ENCODE results near the gene CALML5.

The CALML5 gene

GRCh38 chr10:5461914-5462840 is 37.2 kb downstream of the CALML5 start:
- DNase-seq (ENCODE audit: low read depth) = no peak

- no peak for DNase-seq (ENCODE audit: low read depth)
These were observed 38.2 kb downstream of the CALML5 start for GRCh38 chr10:5461203-5461588.

GRCh38 chr10:5460468-5461202 is 38.7 kb downstream of the CALML5 start:
- DNase-seq (ENCODE audit: low read depth) = no peak

GRCh38 chr10:5458949-5459747 is 40.2 kb downstream of the CALML5 start:
- DNase-seq (ENCODE audit: low read depth) = no peak

- DNase-seq (ENCODE audit: low read depth) = no peak
These were observed 40.9 kb downstream of the CALML5 start for GRCh38 chr10:5458425-5458824.

- no peak for DNase-seq (ENCODE audit: low read depth)
These were observed 41.6 kb downstream of the CALML5 start for GRCh38 chr10:5457741-5458140.

GRCh38 chr10:5456563-5456962 is 42.8 kb downstream of the CALML5 start:
- DNase-seq (ENCODE audit: low read depth) = no peak

GRCh38 chr10:5453749-5454489 is 45.5 kb downstream of the CALML5 start:
- DNase-seq (ENCODE audit: low read depth) = no peak

- DNase-seq (ENCODE audit: low read depth) = no peak
These were observed 48.6 kb downstream of the CALML5 start for GRCh38 chr10:5450605-5451384.

- DNase-seq (ENCODE audit: low read depth) = no peak
These were observed 49.5 kb downstream of the CALML5 start for GRCh38 chr10:5449823-5450222.

GRCh38 chr10:5449227-5449626 is 50.1 kb downstream of the CALML5 start:
- DNase-seq (ENCODE audit: low read depth) = no peak

All from stimulated activated CD8-positive, alpha-beta memory T cell treated with anti-CD3 and anti-CD28 coated beads, Interleukin-12 subunit alpha, Interleukin-12 subunit beta, amount 100 ng/mL, for 1 hour (primary cell).